DND-41 (cell line): ENCODE measurements around the gene AKT3.
"Not testable (repeated sequence)": the region's sequence is repeated elsewhere in the genome, so short reads cannot be mapped to it uniquely, and the experiment has no call there.

Source experiments
- ATAC-seq: fragments of 200-7000 bp; cut with Tn5 transposase; 3 replicates; pipeline ENCODE4 v1.9.1; 2021; ENCODE audit warnings: low read depth; ENCODE audit not compliant: insufficient read depth
- DNase-seq: peaks from one replicate; pipeline ENCODE4 v3.0.0-alpha.2; 2020
- H2AFZ ChIP-seq: 2 replicates; pipeline ENCODE4 v1.6.0; 2012; ENCODE audit warnings: low read depth, low read length
- H3K27ac ChIP-seq: 2 replicates; pipeline ENCODE4 v1.5.1; 2012; ENCODE audit warnings: low read length, inconsistent platforms
- H3K27me3 ChIP-seq: fragments of 200-600 bp; sonication (generic); 2 replicates; pipeline ENCODE4 v1.6.0; 2012; ENCODE audit warnings: low read length, mild to moderate bottlenecking, inconsistent platforms; ENCODE audit not compliant: insufficient read depth, poor library complexity
- H3K36me3 ChIP-seq: 2 replicates; pipeline ENCODE4 v1.5.1; 2012; ENCODE audit warnings: low read length, inconsistent platforms; ENCODE audit not compliant: insufficient read depth
- H3K4me1 ChIP-seq: 2 replicates; pipeline ENCODE4 v1.5.1; 2012; ENCODE audit warnings: mild to moderate bottlenecking, low read length; ENCODE audit not compliant: insufficient read depth
- H3K4me2 ChIP-seq: 2 replicates; pipeline ENCODE4 v1.6.0; 2012; ENCODE audit warnings: mild to moderate bottlenecking, moderate library complexity, low read length, inconsistent platforms; ENCODE audit not compliant: insufficient read depth
- H3K4me3 ChIP-seq, 2 experiments: fragments of 200-600 bp in 1 of 2; shearing (Covaris generic) in 1 of 2; 2 replicates each; pipeline ENCODE4 v1.5.1; 2012 to 2016; ENCODE audit warnings: inconsistent platforms in 2 of 2, low read length in 2 of 2, mild to moderate bottlenecking in 2 of 2, low read depth in 1 of 2, moderate library complexity in 1 of 2
- H3K79me2 ChIP-seq: 2 replicates; pipeline ENCODE4 v1.6.0; 2012; ENCODE audit warnings: low read length, inconsistent platforms; ENCODE audit not compliant: insufficient read depth
- H3K9ac ChIP-seq: 2 replicates; pipeline ENCODE4 v1.6.0; 2012; ENCODE audit warnings: low read depth, mild to moderate bottlenecking, inconsistent platforms, low read length, moderate library complexity
- H3K9me3 ChIP-seq: 2 replicates; pipeline ENCODE4 v1.5.1; 2012; ENCODE audit warnings: low read length, moderate library complexity, mild to moderate bottlenecking, inconsistent platforms; ENCODE audit not compliant: insufficient read depth, severe bottlenecking
- H4K20me1 ChIP-seq: 2 replicates; pipeline ENCODE4 v1.6.0; 2012; ENCODE audit warnings: low read length; ENCODE audit not compliant: insufficient read depth
- CTCF ChIP-seq: IDR thresholded peaks from 2 replicates; pipeline ENCODE4 v1.5.1; 2012; ENCODE audit warnings: borderline replicate concordance, low read length, moderate library complexity, mild to moderate bottlenecking; ENCODE audit not compliant: poor library complexity, severe bottlenecking; ENCODE audit errors: extremely low read depth
- EZH2 ChIP-seq: IDR thresholded peaks from 3 replicates; pipeline ENCODE4 v1.6.1; 2012; ENCODE audit warnings: borderline replicate concordance, low read depth, mild to moderate bottlenecking, moderate library complexity, low read length, inconsistent platforms; ENCODE audit not compliant: severe bottlenecking

Gene AKT3

DNA sequence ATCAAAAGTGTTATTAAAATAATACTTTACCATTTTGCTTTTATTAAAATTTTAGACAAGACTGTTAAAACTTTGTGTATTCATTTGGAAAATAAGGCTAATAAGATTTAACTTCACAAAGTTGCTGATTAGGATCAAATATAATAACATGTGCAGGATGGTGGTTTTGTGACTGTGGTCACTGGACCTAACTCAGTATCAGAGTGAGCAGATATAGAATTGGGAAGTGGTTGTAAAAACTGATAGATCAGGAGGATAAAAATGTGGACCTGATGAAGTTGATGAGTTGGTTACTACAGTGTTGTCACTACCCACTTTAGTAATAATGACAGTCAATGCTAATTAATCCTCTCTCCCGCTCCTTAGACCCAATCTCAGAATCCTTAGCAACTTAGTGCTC lies 186.4 kb downstream of the AKT3 start:
- ATAC-seq (no peak), DNase-seq (no peak)
- Histone ChIP-seq H3K36me3 (peaks cover 12% of the 10 kb centered on the region; the same call in 1 of the 2 replicates), H3K79me2 (no peaks in the 10 kb centered on the region), H2AFZ (no peak overlapping the region), H3K9me3 (no peaks in the 10 kb centered on the region), H3K27ac (no peak overlapping the region), H3K9ac (no peak overlapping the region), H3K4me3 (no peak overlapping the region), H4K20me1 (no peaks in the 10 kb centered on the region), H3K4me1 (no peaks in the 10 kb centered on the region), H3K4me2 (no peak overlapping the region), H3K27me3 (no peaks in the 10 kb centered on the region)
- TF ChIP-seq CTCF (no peak), EZH2 (no peak)

DNA sequence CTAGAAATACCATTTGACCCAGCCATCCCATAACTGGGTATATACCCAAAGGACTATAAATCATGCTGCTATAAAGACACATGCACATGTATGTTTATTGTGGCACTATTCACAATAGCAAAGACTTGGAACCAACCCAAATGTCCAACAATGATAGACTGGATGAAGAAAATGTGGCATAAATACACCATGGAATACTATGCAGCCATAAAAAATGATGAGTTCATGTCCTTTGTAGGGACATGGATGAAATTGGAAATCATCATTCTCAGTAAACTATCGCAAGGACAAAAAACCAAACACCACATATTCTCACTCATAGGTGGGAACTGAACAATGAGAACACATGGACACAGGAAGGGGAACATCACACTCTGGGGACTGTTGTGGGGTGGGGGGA lies 187.9 kb downstream of the AKT3 start:
- not testable (repeated sequence) for ATAC-seq, H3K4me1 ChIP-seq, H3K4me3 ChIP-seq, H3K4me2 ChIP-seq, H3K79me2 ChIP-seq, H3K9me3 ChIP-seq, DNase-seq, H3K27me3 ChIP-seq, H3K27ac ChIP-seq, H2AFZ ChIP-seq, H4K20me1 ChIP-seq, H3K9ac ChIP-seq
- H3K36me3 ChIP-seq = peaks cover 15% of the 10 kb centered on the region; the same call in 1 of the 2 replicates

DNA sequence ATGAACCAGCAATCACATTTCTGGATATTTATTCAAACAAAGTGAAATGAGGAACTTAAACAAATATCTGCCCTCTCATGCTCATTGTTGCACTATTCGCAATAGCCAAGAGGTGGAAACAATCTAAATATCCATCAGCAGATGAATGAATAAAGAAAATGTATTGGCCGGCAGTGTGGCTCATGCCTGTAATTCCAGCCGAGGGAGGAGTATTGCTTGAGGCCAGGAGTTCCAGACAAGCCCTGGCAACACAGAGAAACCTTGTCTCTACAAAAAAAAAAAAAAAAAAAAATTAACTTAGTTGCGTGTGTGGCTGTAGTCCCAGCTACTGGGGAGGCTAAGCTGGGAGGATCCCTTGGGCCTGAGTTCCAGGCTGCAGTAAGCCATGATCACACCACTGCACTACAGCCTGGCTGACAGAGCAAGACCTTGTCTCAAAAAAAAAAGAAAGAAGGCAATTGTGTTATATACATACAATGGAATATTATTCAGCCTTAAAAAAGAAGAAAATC lies 191.4 kb downstream of the AKT3 start:
- H4K20me1 ChIP-seq = no peaks in the 10 kb centered on the region
- peaks cover 14% of the 10 kb centered on the region; the same call in 1 of the 2 replicates for H3K36me3 ChIP-seq
- no peak overlapping the region for H3K9ac ChIP-seq
- no peaks in the 10 kb centered on the region for H3K27me3 ChIP-seq
- ATAC-seq (no peak), DNase-seq (no peak)
- H3K9me3 ChIP-seq = no peaks in the 10 kb centered on the region
- no peak overlapping the region for H3K4me2 ChIP-seq
- TF ChIP-seq EZH2 (no peak), CTCF (no peak)
- H3K79me2 ChIP-seq = no peaks in the 10 kb centered on the region
- no peak overlapping the region for H3K27ac ChIP-seq
- H3K4me3 ChIP-seq = no peak overlapping the region
- no peak overlapping the region for H2AFZ ChIP-seq
- H3K4me1 ChIP-seq = no peaks in the 10 kb centered on the region

DNA sequence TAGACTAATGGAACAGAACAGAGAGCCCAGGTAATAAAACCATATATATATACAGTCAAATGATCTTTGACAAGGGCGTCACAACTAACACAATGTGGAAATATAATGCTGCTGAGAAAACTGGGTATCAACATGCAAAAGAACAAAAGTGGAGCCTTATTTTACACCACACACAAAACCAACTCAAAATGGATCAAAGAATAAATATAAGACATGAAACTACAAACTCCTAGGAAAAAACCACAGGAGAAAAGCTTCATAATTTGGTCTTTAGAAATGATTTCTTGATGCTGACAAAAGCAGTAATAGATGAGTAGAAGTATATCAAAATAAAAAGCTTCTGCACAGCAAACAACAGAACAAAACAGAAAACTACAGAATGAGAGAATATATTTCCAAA lies 192.2 kb downstream of the AKT3 start:
- no peaks in the 10 kb centered on the region for H3K79me2 ChIP-seq
- H3K4me1 ChIP-seq = no peaks in the 10 kb centered on the region
- H3K9ac ChIP-seq = no peak overlapping the region
- no peaks in the 10 kb centered on the region for H3K9me3 ChIP-seq
- H3K27me3 ChIP-seq = no peaks in the 10 kb centered on the region
- no peak overlapping the region for H3K4me3 ChIP-seq
- no peak overlapping the region for H3K27ac ChIP-seq
- TF ChIP-seq CTCF (no peak), EZH2 (no peak)
- DNase-seq (no peak), ATAC-seq (no peak)
- no peak overlapping the region for H2AFZ ChIP-seq
- H4K20me1 ChIP-seq = no peaks in the 10 kb centered on the region
- H3K4me2 ChIP-seq = no peak overlapping the region
- peaks cover 13% of the 10 kb centered on the region; the same call in 1 of the 2 replicates for H3K36me3 ChIP-seq

- H3K4me1 ChIP-seq, H2AFZ ChIP-seq, H3K9me3 ChIP-seq, H4K20me1 ChIP-seq, H3K27ac ChIP-seq, H3K4me2 ChIP-seq, DNase-seq, H3K79me2 ChIP-seq, ATAC-seq, H3K4me3 ChIP-seq, H3K27me3 ChIP-seq, H3K9ac ChIP-seq: not testable (repeated sequence)
- H3K36me3 ChIP-seq = peaks cover 17% of the 10 kb centered on the region; the same call in 1 of the 2 replicates
Measured at GRCh38 chr1:243649530-243649929, 200.5 kb downstream of the AKT3 start.
